Loucy (cell line): Measurements from ENCODE around the gene AKAP4.

ENCODE experiments used
- EZH2phosphoT487 ChIP-seq: fragments of 200-600 bp; IDR thresholded peaks from 2 replicates; pipeline ENCODE4 v1.6.1; 2018; ENCODE audit warnings: antibody characterized with exemption, mild to moderate bottlenecking, moderate library complexity, borderline replicate concordance
- TF ChIP-seq, protein P1 (sequence below): fragments of 200-600 bp; sonication (generic); conservative IDR thresholded peaks from 2 replicates; pipeline ENCODE4 v1.5.1; 2014; ENCODE audit warnings: mild to moderate bottlenecking, antibody characterized with exemption, low read length

DNA sequence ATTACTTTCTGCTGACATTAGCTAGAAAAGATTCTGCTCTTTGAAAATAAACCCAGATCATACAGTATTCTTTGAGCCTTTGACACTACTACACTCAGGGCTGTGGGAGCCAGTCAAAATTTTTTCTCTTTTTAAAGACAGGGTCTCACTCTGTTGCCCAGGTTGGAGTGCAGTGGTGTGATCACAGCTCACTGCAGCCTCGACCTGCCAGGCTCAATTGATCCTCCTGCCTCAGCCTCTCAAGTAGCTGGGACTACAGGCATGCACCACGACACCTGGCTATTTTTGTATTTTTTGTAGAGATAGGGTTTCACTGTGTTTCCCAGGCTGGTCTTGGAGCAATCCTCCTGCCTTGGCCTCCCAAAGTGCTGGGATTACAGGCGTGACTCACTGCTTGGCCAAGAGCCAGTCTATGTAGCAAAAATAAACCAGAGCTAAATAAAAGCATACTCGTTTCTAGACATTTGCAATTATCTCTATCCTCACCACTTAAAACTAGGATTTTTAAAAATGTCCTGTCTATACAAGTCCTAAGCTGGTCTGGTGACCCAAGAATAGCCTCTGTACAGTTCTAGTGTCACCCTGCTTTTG is 43.2 kb downstream of the AKAP4 start:
- TF ChIP-seq, protein P1, sequence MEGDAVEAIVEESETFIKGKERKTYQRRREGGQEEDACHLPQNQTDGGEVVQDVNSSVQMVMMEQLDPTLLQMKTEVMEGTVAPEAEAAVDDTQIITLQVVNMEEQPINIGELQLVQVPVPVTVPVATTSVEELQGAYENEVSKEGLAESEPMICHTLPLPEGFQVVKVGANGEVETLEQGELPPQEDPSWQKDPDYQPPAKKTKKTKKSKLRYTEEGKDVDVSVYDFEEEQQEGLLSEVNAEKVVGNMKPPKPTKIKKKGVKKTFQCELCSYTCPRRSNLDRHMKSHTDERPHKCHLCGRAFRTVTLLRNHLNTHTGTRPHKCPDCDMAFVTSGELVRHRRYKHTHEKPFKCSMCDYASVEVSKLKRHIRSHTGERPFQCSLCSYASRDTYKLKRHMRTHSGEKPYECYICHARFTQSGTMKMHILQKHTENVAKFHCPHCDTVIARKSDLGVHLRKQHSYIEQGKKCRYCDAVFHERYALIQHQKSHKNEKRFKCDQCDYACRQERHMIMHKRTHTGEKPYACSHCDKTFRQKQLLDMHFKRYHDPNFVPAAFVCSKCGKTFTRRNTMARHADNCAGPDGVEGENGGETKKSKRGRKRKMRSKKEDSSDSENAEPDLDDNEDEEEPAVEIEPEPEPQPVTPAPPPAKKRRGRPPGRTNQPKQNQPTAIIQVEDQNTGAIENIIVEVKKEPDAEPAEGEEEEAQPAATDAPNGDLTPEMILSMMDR, result no peak
- no peak for TF ChIP-seq EZH2phosphoT487
